ENCODE measurements around the gene BTAF1. TPM values are rescaled to one million over a fixed set of nuclear protein-coding genes. Genes with fewer than 3 reads are reported as not detected.

The BTAF1 gene
- polyA plus RNA-seq, 3 donors = 51.8 to 62.1 (median 57.0) TPM

DNA sequence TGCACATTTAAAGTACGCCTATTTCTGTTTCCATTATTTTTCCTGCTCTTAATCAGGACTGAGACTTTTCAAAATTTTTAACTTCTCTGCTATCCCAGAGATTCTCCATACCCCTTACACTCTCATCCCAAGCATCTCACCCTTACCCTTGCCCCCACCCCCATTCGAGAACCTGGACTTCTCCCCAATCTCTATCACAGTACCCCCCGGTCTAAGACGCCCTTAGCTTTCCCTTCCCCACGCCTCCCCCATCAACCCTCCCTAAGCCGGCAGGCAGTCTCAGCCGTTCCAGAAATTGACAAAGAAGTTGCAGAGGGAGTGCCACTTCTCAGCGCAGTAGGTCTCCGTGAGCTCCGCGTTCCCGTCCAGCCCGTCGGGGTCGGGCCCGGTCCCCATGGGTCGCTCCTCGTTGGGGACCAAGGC is 15.6 kb upstream of the BTAF1 start:
- no peak for DNase-seq (ENCODE audit: low read depth in 3 of 3, low spot score in 2 of 3)

DNA sequence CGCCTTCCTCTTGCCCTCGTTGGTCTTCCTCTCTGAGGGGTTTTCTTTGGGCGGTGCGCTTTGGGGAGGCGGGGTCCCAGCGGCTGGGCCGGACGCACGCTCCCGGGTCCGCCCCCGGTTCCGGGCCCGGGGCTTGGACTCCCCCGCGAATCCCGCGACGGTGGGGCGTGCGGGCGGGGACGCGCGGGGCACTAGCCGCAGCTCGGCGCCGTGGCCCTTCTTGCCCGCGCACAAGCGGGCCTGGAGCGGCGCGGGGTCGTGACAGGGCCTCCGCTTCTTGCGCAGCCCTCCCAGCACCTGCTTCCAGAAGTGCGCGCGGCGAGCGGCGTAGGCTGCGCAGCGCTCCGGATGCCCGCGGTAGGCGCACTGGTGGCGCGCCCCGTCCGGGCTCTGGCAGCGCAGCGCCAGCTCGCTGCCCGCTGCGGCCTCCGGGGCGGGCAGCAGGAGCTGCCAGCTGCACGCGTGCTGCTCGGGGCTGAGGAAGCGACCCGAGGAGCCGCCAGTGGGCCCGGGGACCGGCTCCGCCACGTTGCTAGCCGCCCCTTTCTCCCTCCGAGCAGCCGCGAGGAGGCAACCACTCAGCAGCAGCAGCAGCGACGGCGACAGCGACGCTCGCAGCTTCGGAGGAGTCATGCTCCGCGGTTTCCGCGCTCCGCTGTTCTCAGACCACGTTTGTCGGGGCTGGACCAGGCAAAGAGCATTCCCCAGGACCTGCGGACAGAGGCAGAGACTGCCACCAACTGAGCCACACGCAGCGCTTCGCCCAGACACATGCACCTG is 15.0 kb upstream of the BTAF1 start:
- DNase-seq (ENCODE audit: low read depth in 3 of 3, low spot score in 2 of 3) = peak in 2 of 3 donors; percentile 78

DNA sequence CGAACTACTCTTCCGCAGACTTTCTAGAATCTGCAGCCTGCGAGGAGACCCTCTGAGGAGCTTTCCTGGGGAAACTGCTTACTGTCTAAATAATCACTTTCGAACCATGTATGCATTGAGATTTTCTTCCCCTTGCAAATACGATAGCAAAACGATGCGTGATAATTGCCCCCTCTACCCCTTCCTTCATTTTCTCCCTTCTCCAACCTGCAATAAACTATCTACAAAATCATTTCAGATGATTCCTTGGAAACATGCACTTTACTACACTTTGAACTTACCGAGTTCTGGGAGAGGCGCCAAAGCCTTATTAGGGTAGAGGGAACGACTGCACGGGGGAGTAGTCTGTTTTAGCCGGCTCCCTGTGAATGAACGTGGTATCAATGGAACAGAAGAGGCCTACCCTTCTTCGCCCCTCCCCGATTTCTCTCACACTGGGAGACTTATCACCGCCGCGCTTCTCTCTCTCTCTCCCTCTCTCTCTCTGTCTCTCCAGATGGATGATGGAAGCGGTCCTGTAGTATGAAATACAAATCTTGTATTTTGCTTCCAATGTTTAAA is 14.4 kb upstream of the BTAF1 start, which contains the start of gene FGFBP3:
Gene FGFBP3, minus strand, starts transcription at position 370 of the 561 bp plus-strand sequence. CDS start 517 bp downstream, outside the sequence.
- no peak for DNase-seq (ENCODE audit: low read depth in 3 of 3, low spot score in 2 of 3)

DNA sequence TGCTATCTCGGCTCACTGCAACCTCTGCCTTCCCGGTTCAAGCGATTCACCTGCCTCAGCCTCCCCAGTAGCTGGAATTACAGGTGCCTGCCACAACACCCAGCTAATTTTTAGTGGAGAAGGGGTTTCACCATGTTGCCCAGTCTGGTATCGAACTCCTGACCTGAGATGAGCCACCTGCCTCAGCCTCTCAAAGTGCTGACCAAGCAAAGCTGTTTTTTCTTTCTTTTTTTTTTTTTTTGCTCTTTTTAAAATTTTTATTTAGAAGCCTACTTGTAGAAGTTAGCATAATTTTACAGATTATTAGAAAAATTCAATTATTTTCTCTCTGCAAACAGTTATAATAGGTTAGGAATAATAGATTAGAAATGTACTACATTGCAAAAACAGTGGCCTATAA is 13.1 kb upstream of the BTAF1 start:
- DNase-seq (ENCODE audit: low read depth in 3 of 3, low spot score in 2 of 3) = no peak

DNA sequence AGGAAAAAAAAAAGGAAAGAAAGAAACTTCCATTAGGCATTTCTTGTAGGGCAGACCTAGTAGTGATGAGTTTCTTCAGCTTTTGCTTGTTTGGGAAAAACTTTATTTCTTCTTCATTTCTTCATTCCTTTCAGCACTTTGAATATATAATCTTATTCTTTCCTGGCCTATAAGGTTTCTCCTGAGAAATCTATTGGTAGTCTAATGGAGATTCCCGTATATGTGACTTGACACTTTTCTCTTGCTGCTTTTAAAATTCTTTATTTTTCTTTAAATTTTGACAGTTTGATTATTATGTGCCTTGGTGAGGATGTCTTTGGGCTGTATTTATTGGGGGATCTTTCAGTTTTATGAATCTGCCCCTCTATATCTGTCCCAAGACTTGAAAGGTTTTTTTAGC is 3.9 kb upstream of the BTAF1 start:
- no peak for DNase-seq (ENCODE audit: low read depth in 3 of 3, low spot score in 2 of 3)

DNA sequence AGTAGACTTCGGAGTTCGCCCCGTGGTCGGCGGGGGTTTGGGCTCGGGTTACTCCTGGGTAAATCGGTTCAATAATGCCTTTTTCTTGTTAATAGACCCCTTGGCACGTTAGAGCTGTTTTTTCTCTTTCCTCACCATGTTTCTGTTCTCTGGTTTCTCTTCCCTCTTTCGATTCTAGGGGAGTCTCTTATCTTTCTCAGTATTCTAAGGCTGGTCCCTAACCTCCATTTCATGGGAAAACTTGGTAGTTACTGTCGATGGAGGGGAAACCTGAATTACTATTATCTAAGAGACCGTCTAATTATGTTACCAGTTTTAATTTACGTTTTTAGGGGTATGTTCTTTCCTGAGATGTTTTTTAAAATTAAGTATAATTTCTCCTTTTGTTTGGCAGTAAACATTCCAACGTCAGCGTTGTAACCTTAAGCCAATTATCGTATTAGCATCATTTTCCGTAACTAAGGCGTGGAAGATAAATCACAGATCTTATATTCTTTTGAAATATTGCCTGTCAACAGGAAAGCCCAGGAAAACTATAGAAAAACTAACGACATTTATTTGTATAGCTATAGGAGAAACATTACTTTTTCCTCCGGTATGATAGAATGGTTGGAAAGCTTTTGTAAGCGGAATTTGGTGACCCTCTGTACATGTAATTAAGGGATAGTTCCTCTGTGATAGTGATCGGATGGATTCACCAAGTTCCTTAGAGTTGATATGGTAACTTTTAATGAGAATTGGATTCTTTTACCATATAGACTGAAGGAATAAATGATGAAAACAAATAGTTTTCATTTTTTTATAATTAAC is 847 bp downstream of the BTAF1 start:
- DNase-seq (ENCODE audit: low read depth in 3 of 3, low spot score in 2 of 3) = peak; percentile 10 to 46 (median 29)

DNA sequence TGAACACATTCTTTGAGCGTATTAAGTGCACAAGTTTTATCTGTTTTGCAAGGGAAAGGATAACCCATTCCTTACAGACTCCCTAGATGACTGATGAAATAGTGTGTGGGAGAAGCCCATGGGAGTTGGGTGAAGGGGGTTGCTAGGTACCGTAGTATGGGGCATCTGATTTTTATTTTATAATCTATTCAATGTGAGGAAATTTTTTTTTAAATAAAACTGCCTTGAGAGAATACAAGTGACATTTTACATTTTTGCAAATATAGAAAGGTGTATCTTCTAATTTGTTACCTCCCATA is 1.4 kb downstream of the BTAF1 start:
- DNase-seq (ENCODE audit: low read depth in 3 of 3, low spot score in 2 of 3) = no peak

DNA sequence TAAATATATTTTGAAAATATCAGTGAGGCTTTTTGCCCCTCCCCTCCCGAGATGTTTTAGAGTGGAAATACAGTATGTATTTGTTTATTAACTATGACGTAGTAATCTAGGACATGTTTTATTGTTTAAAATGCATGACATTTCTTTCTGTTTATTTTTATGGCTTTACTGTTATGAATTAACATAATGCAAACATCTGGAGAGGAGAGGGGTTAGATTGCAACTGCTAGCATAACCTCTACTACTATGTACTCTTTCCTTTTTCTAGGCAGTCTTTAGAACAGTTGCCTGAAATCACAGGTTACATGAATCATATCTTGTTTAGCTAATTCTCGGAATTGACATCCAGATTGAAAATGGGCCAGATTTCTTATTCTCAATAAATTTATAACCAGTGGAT is 7.4 kb downstream of the BTAF1 start:
- DNase-seq (ENCODE audit: low read depth in 3 of 3, low spot score in 2 of 3) = no peak

DNA sequence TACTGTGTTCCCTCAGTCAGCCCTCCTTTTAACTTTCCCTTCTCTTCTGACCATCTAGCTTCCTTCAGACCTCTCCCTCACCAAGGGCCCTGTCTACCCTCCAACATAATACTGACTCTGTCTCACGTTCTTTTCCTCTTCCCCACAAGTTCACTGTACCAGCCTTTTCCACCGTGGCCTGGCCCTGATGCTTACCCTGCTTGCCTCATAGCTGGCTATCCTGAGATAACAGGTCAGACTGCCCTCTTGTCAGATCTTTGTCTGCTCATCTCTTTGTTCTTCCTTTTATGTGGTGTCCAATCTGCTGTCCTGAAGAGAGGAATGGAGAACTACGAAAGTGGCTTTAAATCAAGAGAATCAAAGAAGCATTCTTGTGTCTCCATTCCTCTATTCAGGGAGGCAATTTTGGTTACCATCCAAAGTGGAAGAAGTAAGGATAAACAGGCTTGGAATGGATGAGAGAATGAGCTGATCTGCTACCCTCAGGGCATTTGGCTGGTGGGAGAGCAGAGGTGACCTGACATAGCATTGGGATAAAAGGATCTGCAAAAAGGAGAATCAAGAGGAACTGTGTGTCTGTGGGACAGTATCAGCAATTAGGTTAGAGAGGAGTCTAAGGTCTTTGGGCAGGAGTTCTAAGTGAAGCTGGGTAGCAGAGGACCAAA is 8.1 kb downstream of the BTAF1 start:
- no peak for DNase-seq (ENCODE audit: low read depth in 3 of 3, low spot score in 2 of 3)

DNA sequence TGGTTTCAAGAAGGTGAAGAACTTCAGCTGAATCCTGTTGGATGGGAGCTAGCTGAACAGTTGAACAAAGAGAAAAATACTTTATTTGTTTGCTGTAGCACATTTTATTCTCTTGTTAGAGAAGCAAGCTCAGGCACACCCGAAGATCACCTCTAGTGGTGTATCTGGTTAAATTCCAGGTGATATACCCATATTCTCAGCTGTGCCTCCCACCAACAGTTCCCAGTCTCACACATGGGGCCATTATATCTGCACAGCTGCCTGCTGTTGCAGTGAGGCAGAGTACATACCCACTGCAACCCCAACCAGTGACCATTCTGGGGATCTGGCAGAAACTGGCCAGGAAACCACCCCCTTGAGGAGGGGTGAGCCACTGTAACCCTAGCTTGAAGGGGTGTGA is 9.2 kb downstream of the BTAF1 start:
- no peak for DNase-seq (ENCODE audit: low read depth in 3 of 3, low spot score in 2 of 3)

DNA sequence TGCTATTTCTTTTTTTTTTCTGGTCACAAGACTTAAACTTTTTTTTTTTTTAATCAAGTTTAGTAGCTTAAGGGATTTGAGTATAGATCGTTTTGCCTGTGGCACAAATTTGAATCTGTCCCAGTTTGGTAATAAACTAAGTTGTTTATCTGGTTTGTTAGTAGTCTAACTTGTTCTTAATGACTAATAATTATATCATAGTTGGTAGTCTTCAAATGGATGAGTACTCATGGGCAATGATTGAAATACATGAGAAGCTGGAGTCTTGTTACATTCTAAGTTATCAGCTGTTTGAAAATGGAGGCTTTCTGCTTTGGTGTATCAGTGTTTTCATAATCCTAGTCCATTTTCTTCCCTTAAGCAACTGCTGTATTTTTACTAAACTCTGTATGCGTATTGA is 12.3 kb downstream of the BTAF1 start:
- DNase-seq (ENCODE audit: low read depth in 3 of 3, low spot score in 2 of 3) = no peak

DNA sequence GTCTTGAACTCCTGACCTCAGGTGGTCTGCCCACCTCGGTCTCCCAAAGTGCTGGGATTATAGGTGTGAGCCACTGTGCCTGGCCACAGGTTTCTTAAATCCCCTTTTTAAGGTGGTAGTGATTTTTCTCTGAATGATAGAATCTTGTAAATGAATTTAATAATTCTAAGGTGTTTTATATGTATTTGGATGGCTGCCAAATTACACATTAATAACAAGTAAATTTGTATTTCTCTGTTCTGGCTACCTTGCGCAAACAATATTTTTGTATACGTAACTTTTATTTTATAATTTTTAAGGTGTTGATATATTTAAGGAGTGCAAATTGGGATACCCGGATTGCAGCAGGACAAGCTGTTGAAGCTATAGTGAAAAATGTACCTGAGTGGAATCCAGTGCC is 16.1 kb downstream of the BTAF1 start:
- DNase-seq (ENCODE audit: low read depth in 3 of 3, low spot score in 2 of 3) = no peak

DNA sequence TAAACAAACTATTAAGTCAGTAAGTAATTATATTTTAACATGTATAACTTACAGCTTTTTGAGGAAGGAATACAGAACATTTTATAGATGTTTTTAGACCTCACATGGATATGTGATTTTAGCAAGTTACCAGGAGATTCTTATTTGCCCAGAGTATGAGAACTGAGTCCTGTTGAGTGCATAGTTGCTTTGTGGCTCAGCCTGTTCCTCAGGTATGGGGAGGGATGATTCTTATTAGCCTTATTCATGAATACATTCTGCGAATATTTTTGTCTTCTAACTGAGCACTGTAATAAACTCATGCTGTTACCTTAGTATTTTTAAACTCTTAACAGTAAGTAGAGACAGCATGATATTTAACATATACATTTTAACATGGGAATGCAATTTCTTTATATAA is 17.9 kb downstream of the BTAF1 start:
- DNase-seq (ENCODE audit: low read depth in 3 of 3, low spot score in 2 of 3) = no peak

DNA sequence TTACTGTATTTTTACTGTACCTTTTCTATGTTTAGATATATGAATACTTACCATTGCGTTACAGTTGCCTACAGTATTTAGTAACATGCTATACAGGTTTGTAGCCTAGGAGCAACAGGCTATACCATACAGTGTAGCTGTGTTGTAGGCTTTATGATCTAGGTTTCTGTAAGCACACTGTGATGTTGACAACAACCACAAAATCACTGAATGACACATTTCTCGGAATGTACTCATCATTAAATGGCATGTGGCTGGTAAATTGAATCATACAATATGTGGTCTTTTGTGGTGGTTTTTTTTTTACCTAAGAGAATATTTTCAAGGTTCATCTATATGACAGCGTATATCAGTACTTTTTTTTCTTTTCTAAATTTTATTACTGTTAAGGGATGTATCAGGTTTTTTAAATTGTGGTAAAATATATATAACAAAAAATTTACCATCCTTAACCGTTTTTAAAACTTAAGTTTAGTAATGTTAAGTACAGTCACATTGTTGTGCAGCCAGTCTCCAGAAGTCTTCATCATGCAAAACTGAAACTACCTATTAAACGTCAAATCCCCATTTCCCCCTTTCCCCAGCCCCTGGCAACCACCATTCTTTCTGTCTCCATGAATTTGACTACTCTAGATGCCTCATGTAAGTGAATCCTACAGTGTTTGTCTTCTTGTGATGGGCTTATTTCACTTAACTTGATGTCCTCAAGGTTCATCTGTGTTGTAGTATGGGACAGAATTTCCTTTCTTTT is 21.5 kb downstream of the BTAF1 start:
- DNase-seq (ENCODE audit: low read depth in 3 of 3, low spot score in 2 of 3) = no peak

DNA sequence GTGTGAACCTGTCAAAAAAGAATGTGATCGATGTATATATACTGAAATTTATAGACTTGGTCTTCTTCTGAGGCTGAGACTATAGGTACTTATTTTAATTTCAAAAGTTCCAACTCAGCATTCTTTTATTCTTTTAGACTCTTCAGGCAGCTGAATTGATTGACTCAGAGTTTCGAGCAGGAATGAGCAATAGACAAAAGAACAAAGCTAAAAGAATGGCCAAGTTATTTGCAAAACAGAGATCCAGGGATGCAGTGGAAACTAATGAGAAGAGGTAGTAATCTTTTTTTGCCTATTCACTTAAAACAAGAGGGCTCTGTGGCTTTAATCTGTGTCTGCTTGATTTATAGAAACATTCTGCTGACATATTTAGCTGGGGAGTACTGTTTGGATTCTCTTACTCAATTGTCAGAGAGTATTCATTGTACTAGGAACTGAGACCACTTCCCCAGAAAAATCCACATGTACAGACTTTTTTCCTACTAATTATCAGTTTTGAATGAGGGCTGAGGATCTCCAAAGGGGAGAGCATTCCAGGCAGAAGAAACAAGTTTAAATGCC is 30.1 kb downstream of the BTAF1 start:
- DNase-seq (ENCODE audit: low read depth in 3 of 3, low spot score in 2 of 3) = no peak

DNA sequence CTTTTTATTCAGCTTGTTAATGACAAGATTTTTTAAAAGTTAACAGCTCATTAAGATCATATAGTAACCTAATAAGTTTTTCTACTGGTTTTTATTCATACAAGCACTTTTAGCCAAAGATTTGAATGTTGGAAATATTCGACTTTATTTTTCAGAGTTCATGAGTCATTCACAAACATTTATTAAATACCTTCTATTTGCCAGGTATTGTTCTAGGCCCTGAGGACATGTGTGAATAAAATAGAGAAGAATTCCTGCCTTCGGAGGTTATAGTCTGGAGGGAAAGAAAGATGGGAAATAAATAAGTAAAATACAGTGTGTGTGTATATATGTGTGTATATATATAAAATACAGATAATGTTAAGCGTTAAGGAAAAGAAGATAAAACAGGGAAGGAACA is 31.5 kb downstream of the BTAF1 start:
- no peak for DNase-seq (ENCODE audit: low read depth in 3 of 3, low spot score in 2 of 3)

DNA sequence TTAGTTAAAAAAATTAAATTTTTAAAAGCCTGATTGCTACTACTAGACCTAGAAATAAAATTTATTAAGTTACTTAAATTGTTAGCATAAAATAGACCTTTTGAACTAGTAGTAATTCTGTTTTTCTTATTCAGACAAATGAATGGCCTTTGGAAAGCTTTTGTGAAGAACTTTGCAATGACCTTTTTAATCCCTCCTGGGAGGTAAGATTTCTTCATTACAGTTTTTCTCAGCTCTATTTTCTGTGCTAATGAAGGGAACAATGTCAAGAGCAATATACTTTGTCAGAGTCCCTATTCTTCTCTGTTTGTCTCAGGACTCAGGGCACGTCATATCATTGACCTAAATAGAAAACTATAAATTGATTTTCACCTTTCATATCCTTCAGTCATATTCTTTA is 33.5 kb downstream of the BTAF1 start:
- DNase-seq (ENCODE audit: low read depth in 3 of 3, low spot score in 2 of 3) = no peak

DNA sequence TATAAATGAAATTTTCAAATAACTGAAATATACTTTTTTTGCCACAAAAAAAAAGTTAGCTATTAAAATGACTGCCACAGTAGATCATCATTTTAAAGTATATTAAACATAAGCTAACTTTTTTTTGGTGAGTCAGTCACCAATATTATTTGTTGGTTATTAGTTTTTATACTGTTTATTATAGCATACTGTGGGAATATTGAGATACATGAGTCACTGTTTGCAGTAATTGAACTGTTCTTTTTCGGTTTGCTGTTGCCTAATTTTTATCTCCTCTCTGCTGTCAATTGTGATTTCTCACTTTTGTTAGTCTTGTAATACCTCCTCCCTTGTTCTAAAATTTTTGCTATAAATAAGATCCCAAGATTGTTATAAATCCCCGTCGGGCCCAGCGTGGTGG is 45.7 kb downstream of the BTAF1 start:
- no peak for DNase-seq (ENCODE audit: low read depth in 3 of 3, low spot score in 2 of 3)

DNA sequence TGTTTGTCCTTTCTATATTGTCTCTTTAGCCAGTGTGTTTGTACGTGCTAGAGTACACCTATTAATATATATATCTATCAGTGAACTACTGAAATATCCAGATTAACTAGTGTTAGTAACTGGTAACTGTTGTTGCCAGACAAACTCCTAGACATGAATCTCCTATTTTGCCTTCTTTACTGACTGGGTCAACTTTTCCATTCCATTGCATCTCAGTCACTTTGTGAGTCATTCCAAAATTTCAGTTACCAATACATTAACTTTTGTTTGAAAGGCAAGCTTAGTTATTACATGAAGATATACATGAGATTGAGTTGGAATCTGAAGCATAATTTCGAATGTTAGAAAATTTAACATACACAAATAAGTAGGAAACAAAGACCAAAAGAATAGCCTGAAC is 51.4 kb downstream of the BTAF1 start:
- no peak for DNase-seq (ENCODE audit: low read depth in 3 of 3, low spot score in 2 of 3)

DNA sequence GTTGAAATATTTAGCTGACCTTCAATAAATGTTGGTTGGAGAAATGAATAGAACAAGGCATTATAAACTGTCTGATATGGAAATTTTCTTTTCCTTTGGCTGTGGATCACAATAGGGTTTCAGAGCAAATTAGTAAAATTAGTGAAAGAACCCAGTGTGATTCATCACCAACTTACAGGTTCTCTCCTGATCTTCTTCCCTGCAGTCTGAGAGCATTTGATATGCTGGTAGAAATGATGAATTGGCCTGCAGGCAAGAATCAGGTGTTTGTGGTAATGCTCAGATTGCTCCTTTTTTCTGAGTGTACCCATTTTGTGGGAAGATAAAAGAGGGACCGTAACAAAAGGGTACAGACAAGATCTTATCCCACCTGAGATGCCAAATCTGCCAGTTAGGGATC is 51.9 kb downstream of the BTAF1 start:
- no peak for DNase-seq (ENCODE audit: low read depth in 3 of 3, low spot score in 2 of 3)
